ENCODE results near the gene CNTRL. TPM values are rescaled to one million over a fixed set of nuclear protein-coding genes. Genes with fewer than 3 reads are reported as not detected.
A peak's percentile ranks its signal among the peaks of the same experiment; 100 is the strongest.

CNTRL gene
- total RNA-seq, 1 experiment from 2014 or later: 13.4 TPM

GRCh38 chr9:121075251-121076036, 689 bp downstream of the CNTRL start:
- no peaks in the 10 kb centered on the region for H4K20me1 ChIP-seq (ENCODE audit: insufficient read depth)
- H3K9me2 ChIP-seq (ENCODE audit: insufficient read depth): no peaks in the 10 kb centered on the region
- ATAC-seq: peak; percentile 61
- POLR2A ChIA-PET: no interaction called here
- TF ChIP-seq YY1 (IDR thresholded peaks at IDR 0.05; ENCODE audit: extremely low read depth, insufficient replicate concordance, low read depth, low read length) (no peak), CTCF (IDR thresholded peaks at IDR 0.05 in 2 of 3, conservative IDR thresholded peaks at IDR 0.05 in 1 of 3; ENCODE audit: borderline replicate concordance in 1 of 3, insufficient read depth in 1 of 3, low read depth in 2 of 3, low read length in 2 of 3) (no peak), ATF3 (IDR thresholded peaks at IDR 0.05) (no peak), RAD21 (IDR thresholded peaks at IDR 0.05; ENCODE audit: low read depth) (no peak), REST (IDR thresholded peaks at IDR 0.05; ENCODE audit: low read depth) (no peak), ZFX (IDR thresholded peaks at IDR 0.05) (0 out of 2 replicates have a peak, but pooled peaks have one; percentile 5), CBX3 (IDR thresholded peaks at IDR 0.05; ENCODE audit: low read depth) (no peak)
- intact Hi-C loops (cut with micrococcal nuclease): no loop called here
- peak overlapping the region; percentile 69 for H3K9ac ChIP-seq (ENCODE audit: low read length)
- no peak for DNase-seq (ENCODE audit: low read depth, low spot score)
- H3K4me3 ChIP-seq (replicated peaks in 1 of 2; ENCODE audit: low read depth in 1 of 2, low read length in 2 of 2): peak overlapping the region; percentile 66
- peak overlapping the region; percentile 76 for H2AFZ ChIP-seq (ENCODE audit: low read depth, low read length, poor library complexity, severe bottlenecking)
- H3K79me2 ChIP-seq (ENCODE audit: insufficient read depth, low read length): no peaks in the 10 kb centered on the region
- peaks cover 0 to 20% of the 10 kb centered on the region in 2 experiments; a peak in 2 of 4 replicates for H3K4me1 ChIP-seq (ENCODE audit: control insufficient read depth in 1 of 2, insufficient read depth in 2 of 2, low read length in 2 of 2)
- RAD21 ChIA-PET (ENCODE audit: low non-redundant PET in 1 of 2, low total read pairs in 2 of 2, uncharacterized antibody in 2 of 2, unreplicated experiment in 2 of 2): no interaction called here
- TSS peak; percentile 75 for BruUV-seq (replicated peaks)
- H3K27me3 ChIP-seq (ENCODE audit: insufficient read depth, low read length): peaks cover 3% of the 10 kb centered on the region; the same call in 1 of the 2 replicates
- peak overlapping the region; percentile 91 for H3K4me2 ChIP-seq (ENCODE audit: low read length)
- no peak overlapping the region; the same call in 1 of the 2 replicates for H3K27ac ChIP-seq (ENCODE audit: low read depth, low read length)
- H3K9me3 ChIP-seq (ENCODE audit: control insufficient read depth in 1 of 2, insufficient read depth in 1 of 2, low read depth in 1 of 2, low read length in 2 of 2): no peaks in the 10 kb centered on the region
- CTCF ChIA-PET: interaction anchor here (2.0 kb wide), 1 partner anchor 15 kb away, joined by 5 read pairs; no protein-coding TSS in a partner anchor
- H3K36me3 ChIP-seq (ENCODE audit: control insufficient read depth in 1 of 2, insufficient read depth in 2 of 2, low read length in 2 of 2): no peaks in the 10 kb centered on the region
